Choroid plexus epithelial cell (primary cell): ENCODE measurements around the gene NARF.

Source experiments
- DNase-seq: peaks from one replicate; pipeline ENCODE4 v3.0.0-alpha.2; 2010; ENCODE audit warnings: low read depth
- H3K4me3 ChIP-seq: 2 replicates; pipeline ENCODE4 v1.5.1; 2011; ENCODE audit warnings: low read depth, mild to moderate bottlenecking, control low read depth, low read length, moderate library complexity
- TF ChIP-seq, protein P1 (sequence below): conservative IDR thresholded peaks from 2 replicates; pipeline ENCODE4 v1.5.1; 2011; ENCODE audit warnings: low read depth, mild to moderate bottlenecking, control low read depth, inconsistent platforms, low read length, moderate library complexity

Gene NARF

DNA sequence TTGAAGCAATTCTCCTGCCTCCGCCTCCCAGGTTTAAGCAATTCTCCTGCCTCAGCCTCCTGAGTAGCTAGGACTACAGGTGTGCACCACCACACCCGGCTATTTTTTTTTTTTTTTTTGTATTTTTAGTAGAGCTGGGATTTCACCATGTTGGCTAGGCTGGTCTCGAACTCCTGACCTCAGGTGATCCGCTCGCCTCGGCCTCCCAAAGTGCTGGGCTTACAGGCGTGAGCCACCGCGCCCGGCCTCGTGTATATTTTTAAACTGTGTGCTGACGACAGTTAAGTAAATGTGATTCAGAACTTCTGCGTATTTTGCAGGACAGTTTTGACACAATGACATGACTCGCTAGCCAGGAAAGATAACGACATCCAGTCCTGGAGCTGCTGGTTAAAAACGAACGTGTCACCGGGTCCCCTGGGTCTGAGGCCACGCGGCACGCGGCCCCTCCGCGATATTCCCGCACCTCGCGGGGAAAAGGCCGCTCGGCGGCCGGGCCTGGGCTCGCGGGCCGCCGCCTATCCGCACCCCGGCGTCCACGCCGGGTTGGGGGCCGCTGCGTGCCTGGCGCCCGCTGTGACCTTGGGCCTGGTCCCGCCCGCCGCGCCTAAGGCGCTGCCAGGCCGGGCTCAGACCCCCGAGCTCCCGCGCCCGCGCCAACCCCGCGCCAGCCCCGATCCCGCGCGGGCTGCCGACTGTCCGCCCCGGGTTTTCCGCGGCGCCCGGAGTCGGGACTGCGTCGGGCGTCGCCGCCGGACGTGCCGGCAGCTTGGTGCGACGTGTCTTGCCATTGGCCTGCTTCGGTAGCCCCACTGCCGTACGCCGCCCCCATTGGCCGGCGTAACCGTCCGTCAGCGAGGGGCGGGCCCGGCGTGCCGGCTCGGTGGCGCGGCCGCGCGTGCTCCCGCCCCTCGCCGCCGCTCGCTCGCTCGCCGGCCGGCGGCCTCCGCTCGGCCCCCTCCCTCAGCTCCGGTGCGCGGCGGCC lies 60.6 kb downstream of the NARF start, which contains the start of gene FOXK2:
FOXK2 (plus strand) TSS at position 907 of the 985 bp plus-strand sequence. CDS start 157 bp downstream, outside the sequence.
- DNase-seq, result peak; percentile 97
- TF ChIP-seq, protein P1, sequence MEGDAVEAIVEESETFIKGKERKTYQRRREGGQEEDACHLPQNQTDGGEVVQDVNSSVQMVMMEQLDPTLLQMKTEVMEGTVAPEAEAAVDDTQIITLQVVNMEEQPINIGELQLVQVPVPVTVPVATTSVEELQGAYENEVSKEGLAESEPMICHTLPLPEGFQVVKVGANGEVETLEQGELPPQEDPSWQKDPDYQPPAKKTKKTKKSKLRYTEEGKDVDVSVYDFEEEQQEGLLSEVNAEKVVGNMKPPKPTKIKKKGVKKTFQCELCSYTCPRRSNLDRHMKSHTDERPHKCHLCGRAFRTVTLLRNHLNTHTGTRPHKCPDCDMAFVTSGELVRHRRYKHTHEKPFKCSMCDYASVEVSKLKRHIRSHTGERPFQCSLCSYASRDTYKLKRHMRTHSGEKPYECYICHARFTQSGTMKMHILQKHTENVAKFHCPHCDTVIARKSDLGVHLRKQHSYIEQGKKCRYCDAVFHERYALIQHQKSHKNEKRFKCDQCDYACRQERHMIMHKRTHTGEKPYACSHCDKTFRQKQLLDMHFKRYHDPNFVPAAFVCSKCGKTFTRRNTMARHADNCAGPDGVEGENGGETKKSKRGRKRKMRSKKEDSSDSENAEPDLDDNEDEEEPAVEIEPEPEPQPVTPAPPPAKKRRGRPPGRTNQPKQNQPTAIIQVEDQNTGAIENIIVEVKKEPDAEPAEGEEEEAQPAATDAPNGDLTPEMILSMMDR, result no peak

DNA sequence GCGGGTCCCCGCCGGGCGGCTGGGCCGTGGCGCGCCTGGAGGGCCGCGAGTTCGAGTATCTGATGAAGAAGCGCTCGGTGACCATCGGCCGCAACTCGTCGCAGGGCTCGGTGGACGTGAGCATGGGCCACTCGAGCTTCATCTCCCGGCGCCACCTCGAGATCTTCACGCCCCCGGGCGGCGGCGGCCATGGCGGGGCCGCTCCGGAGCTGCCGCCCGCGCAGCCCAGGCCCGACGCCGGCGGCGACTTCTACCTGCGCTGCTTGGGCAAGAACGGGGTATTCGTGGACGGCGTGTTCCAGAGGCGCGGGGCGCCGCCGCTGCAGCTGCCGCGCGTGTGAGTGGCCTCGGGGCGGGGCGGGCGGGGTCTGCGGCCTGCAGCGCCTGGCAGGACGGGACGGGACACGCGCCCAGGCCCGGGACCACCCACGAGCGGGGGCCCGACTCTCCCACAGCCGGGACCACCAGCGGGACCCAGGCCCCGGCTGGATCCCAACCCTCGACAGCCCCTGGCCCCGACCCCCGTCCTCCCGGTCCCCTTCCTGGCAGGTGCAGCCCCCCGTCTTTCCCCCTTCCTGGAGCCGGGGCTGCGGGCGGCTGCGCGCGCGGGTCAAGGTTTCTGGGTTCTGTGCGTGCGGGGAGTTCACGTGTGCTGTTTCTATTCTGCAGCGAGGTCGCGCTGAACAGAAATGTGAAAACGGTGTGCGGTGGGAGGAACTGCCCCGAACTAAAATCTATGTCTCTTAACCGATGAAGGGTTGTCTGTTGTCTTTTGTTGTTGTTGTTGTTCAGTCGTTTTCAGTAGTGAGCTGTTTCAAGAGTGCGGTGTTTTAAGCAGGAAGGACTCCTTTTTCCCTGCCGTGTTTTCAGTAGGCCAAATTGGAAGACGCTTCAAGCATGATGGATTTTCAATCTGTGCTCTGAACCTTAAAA lies 61.7 kb downstream of the NARF start:
- DNase-seq, result peak; percentile 38
- TF ChIP-seq, protein P1, result no peak
- H3K4me3 ChIP-seq, result peak overlapping the region; percentile 71

More for the DNA sequence above, 60.6 kb downstream of the NARF start, which contains the start of gene FOXK2:
- H3K4me3 ChIP-seq, result peak within 1 kb of the TSS; percentile 71

DNA sequence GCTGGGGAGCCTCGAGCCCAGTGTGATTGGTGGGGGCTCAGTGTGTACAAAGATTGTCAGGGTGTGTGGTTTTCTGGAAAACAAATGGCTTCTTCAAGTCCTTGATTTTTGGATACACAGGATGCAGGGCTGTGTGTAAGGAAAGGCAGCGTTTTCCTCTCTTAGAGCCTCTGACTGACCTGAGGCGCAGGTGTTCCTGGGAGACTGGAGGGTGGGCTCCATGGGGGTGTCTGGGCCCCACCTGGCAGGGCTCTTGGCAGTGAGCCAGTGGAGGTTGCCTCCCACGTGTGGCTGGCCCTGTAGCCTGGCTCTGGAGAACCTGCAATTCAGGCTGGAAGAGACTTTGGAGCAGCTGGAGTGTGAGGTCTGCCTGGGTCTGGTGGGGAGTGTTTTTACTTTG lies 66.0 kb downstream of the NARF start:
- TF ChIP-seq, protein P1, result no peak
- DNase-seq, result no peak
- no peak overlapping the region for H3K4me3 ChIP-seq

DNA sequence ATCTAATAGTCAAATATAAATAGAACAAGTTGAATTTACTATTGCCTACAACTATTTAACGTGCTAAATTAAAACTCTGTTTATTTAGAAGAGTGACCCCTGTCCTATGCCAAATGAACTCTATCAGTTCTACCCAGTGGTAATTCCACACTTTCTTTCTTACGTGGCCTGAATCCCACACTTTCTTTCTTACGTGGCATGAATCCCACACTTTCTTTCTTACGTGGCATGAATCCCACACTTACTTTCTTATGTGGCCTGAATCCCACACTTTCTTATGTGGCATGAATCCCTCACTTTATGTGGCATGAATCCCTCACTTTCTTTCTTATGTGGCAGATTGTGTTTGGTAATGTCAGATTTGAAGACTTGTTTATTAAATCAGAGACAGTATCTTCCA lies 67.2 kb downstream of the NARF start:
- DNase-seq, result no peak
- TF ChIP-seq, protein P1, result no peak
- no peak overlapping the region for H3K4me3 ChIP-seq

DNA sequence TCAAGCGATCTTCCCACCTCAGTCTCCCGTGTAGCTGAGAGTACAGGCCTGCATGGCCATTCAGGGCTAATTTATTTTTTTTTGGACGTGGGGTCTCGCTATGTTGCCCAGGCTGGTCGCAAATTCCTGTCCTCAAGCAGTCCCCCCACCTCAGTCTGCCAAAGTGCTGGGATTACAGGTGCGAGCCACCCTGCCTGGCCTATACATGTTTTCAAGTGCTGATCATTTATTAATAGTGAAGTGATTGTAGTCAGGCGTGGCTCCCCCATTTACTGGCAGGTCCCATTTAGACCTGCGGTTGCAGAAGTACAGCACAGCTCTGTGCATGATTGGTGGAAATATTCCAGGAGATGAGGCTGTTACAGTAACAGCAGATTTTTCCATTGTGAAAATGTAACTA lies 69.4 kb downstream of the NARF start:
- no peak overlapping the region for H3K4me3 ChIP-seq
- TF ChIP-seq, protein P1, result no peak
- DNase-seq, result no peak

- no peak overlapping the region for H3K4me3 ChIP-seq
- no peak for DNase-seq
- TF ChIP-seq, protein P1, result peak; percentile 26
These were observed 70.1 kb downstream of the NARF start for GRCh38 chr17:82528484-82529265.
